ENCODE measurements around the gene SKAP1.

SKAP1 gene

DNA sequence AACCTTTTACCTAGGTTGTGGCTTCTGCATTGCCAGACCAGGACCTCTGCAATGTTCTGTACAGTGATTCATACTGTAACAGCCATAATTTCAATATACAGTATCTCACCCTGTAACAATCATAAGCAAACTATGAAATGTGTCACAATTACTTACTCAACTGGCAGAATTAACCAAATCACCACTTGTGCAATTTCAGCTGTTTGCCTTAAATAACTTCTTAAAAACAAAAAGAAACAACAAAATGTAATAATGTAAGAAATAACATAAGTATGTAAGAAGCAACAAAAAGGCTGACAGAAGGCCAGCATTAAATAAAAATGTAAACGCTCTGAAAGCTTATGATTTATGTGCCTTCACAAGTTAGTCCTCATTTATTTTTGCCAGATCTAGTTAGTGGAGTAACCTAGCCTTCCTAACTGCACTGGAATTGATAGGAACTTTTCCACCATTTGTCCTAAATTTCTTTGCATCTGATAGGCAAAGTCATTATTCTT lies 96.9 kb downstream of the SKAP1 start:
- no peak overlapping the region for H3K27ac ChIP-seq
- TF ChIP-seq, protein P1, sequence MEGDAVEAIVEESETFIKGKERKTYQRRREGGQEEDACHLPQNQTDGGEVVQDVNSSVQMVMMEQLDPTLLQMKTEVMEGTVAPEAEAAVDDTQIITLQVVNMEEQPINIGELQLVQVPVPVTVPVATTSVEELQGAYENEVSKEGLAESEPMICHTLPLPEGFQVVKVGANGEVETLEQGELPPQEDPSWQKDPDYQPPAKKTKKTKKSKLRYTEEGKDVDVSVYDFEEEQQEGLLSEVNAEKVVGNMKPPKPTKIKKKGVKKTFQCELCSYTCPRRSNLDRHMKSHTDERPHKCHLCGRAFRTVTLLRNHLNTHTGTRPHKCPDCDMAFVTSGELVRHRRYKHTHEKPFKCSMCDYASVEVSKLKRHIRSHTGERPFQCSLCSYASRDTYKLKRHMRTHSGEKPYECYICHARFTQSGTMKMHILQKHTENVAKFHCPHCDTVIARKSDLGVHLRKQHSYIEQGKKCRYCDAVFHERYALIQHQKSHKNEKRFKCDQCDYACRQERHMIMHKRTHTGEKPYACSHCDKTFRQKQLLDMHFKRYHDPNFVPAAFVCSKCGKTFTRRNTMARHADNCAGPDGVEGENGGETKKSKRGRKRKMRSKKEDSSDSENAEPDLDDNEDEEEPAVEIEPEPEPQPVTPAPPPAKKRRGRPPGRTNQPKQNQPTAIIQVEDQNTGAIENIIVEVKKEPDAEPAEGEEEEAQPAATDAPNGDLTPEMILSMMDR (conservative IDR thresholded peaks at IDR 0.05): no peak

DNA sequence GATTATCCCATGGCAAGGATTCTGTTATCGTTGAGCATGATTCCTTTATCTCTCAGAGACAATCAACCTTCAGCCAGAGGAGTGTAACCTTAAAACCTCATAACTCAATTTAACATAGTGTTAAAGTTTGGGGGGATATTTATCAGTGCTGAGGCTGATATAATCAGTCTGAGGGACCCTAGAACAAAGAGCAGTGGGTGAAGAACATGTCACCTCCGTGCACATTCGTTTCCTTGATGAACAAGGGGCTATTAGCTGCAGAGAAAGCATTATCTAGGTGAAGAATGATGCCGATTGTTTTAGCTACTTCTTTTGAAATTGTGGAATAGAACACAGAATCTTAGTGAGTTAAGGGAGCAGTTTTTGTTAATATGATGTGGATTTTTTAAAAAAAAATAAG lies 99.1 kb downstream of the SKAP1 start:
- TF ChIP-seq, protein P1 (conservative IDR thresholded peaks at IDR 0.05): no peak
- H3K27ac ChIP-seq: no peak overlapping the region

DNA sequence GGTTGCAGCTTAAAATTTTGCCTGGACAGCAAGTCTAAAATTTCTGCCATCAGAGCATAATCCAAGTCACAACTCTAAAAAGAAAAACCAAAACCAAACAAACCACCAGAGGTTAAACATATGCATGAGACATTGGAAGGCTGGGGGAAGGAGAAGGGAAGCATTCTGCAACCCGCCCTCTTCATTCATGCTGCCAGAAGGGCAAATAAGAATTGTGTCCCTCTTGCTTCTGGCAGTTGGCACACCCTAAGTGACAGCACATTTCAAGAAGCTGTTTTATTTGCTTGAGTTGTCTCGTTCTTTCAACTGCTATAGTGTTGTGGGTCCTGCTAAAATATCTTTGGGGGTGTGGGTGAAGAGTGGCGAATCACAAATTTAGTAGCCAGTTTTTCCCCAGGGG lies 99.6 kb downstream of the SKAP1 start:
- H3K27ac ChIP-seq: no peak overlapping the region
- TF ChIP-seq, protein P1 (conservative IDR thresholded peaks at IDR 0.05): no peak

DNA sequence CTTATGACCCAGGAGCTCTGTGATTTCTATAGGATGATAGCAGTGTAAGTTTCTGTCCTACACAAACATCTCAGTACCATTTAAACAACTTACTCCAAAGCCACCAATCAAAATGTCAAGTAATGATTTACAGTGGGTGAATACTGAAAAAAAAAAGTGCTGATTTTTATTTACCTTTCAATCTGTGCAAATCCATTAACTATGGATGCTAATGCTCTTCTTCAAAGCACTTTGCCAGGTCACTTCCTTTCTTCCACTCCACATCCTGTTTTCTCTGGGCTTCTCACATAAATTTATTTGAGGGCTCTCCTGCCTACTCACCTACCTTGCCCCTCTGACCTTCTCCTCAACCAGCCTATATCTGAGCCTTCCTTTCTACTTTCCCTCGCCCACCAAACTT lies 101.6 kb downstream of the SKAP1 start:
- TF ChIP-seq, protein P1 (conservative IDR thresholded peaks at IDR 0.05): no peak
- H3K27ac ChIP-seq: no peak overlapping the region

DNA sequence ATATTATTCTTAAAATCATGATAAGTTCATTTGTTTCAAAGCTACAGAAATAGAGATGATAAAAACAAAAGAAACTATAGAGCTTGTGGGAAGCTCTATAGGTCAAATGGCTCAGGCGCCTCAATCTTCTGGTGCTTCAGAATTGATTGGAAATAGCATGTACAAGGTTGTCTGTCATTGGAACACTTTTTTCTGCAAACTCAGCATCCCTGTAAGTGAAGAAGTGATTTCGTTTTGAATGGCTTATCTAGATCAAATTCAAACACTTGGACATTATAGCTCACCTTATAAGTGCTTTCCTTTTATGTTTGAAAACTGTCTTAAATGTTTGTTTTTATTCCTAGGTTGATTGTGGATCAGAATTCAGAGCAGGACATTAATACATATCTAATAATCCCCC lies 103.7 kb downstream of the SKAP1 start:
- no peak overlapping the region for H3K27ac ChIP-seq
- TF ChIP-seq, protein P1 (conservative IDR thresholded peaks at IDR 0.05): no peak

DNA sequence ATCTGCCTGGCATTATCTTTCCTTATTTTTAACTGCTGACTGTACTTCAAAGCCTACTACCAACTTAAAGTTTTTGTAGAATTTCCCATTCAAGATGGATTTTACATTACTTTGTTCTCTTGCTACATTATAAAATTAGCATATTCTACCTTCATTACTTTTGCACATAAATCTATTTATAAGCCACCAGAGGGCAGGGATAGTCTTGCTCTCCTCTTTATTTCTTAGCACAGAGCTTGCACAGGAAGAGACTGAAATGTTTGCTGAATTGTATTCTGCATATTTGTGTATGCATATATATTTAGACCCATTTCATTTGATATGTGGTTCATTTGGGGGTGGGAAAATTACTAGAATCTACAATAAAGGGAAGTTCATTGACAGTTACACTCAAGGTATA lies 108.0 kb downstream of the SKAP1 start:
- H3K27ac ChIP-seq: no peak overlapping the region
- TF ChIP-seq, protein P1 (conservative IDR thresholded peaks at IDR 0.05): peak; percentile 62

DNA sequence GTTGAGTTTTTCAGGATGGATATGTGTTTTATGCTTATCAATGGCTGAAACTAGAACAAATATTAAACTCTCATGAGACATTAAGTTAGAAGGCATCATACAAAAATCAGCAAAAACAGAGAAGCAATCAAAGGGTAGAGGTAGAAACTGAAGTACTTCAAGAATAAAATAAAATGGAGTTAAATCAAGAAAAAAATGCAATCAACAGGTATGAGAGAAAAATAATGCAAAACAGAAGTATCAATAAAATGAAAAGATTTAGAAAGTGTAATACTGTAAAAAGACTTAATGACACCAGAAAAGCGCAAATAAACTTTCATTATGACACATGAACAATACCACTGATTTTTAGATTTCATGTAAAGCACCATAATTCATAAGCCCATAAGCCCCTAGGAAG lies 112.3 kb downstream of the SKAP1 start:
- TF ChIP-seq, protein P1 (conservative IDR thresholded peaks at IDR 0.05): no peak
- H3K27ac ChIP-seq: no peak overlapping the region

Data from VCaP (cell line).